Measurements from ENCODE around the gene TMEM87B. TPM values are rescaled to one million over a fixed set of nuclear protein-coding genes. Genes with fewer than 3 reads are reported as not detected.

Gene TMEM87B
- total RNA-seq, 1 donor from 2014 or later, result 23.6 TPM

GRCh38 chr2:112010751-112011150, 44.3 kb upstream of the TMEM87B start:
- DNase-seq (peak; percentile 62), ATAC-seq (peak; percentile 50 to 65)
- peaks cover 4% of the 10 kb centered on the region for H3K4me1 ChIP-seq
- TF ChIP-seq CTCF (IDR thresholded peaks at IDR 0.05), result no peak
- H3K27ac ChIP-seq, result no peak overlapping the region
- H3K9me3 ChIP-seq, result no peaks in the 10 kb centered on the region
- H3K4me3 ChIP-seq, result no peak overlapping the region
- H3K36me3 ChIP-seq, result peaks cover 35% of the 10 kb centered on the region
- H3K27me3 ChIP-seq (ENCODE audit: low read depth), result no peaks in the 10 kb centered on the region
- intact Hi-C loops (cut with DNase I), result no loop called here

GRCh38 chr2:112012556-112012955, 42.5 kb upstream of the TMEM87B start:
- H3K9me3 ChIP-seq, result no peaks in the 10 kb centered on the region
- H3K27ac ChIP-seq, result no peak overlapping the region
- H3K4me1 ChIP-seq, result no peaks in the 10 kb centered on the region
- ATAC-seq, result no peak
- no peaks in the 10 kb centered on the region for H3K27me3 ChIP-seq (ENCODE audit: low read depth)
- peaks cover 35% of the 10 kb centered on the region for H3K36me3 ChIP-seq
- DNase-seq, result no peak
- no peak for TF ChIP-seq CTCF (IDR thresholded peaks at IDR 0.05)
- intact Hi-C loops (cut with DNase I), result no loop called here
- no peak overlapping the region for H3K4me3 ChIP-seq

- TF ChIP-seq CTCF (IDR thresholded peaks at IDR 0.05), result no peak
- peaks cover 28% of the 10 kb centered on the region for H3K36me3 ChIP-seq
Measured at GRCh38 chr2:112018846-112019245, 36.2 kb upstream of the TMEM87B start.

GRCh38 chr2:112019569-112019982, 35.5 kb upstream of the TMEM87B start:
- intact Hi-C loops (cut with DNase I), result no loop called here
- ATAC-seq, result peak; percentile 71 to 74

More at GRCh38 chr2:112018846-112019245, 36.2 kb upstream of the TMEM87B start:
- intact Hi-C loops (cut with DNase I), result no loop called here
- no peak overlapping the region for H3K27ac ChIP-seq
- ATAC-seq (no peak), DNase-seq (no peak)
- no peak overlapping the region for H3K4me3 ChIP-seq
- H3K27me3 ChIP-seq (ENCODE audit: low read depth), result no peaks in the 10 kb centered on the region
- no peaks in the 10 kb centered on the region for H3K4me1 ChIP-seq
- H3K9me3 ChIP-seq, result no peaks in the 10 kb centered on the region

GRCh38 chr2:112020561-112020960, 34.5 kb upstream of the TMEM87B start:
- Histone ChIP-seq H3K36me3 (peaks cover 30% of the 10 kb centered on the region), H3K4me3 (no peak overlapping the region), H3K27me3 (ENCODE audit: low read depth) (no peaks in the 10 kb centered on the region), H3K9me3 (no peaks in the 10 kb centered on the region), H3K27ac (no peak overlapping the region), H3K4me1 (no peaks in the 10 kb centered on the region)
- intact Hi-C loops (cut with DNase I), result no loop called here
- no peak for TF ChIP-seq CTCF (IDR thresholded peaks at IDR 0.05)
- ATAC-seq (no peak), DNase-seq (no peak)

More at GRCh38 chr2:112019569-112019982, 35.5 kb upstream of the TMEM87B start:
- peaks cover 28% of the 10 kb centered on the region for H3K36me3 ChIP-seq
- no peak overlapping the region for H3K4me3 ChIP-seq
- no peaks in the 10 kb centered on the region for H3K9me3 ChIP-seq
- H3K4me1 ChIP-seq, result no peaks in the 10 kb centered on the region
- peak overlapping the region; percentile 3 for H3K27ac ChIP-seq
- no peaks in the 10 kb centered on the region for H3K27me3 ChIP-seq (ENCODE audit: low read depth)
- no peak for TF ChIP-seq CTCF (IDR thresholded peaks at IDR 0.05)
- no peak for DNase-seq

- no peak overlapping the region for H3K4me3 ChIP-seq
- ATAC-seq (no peak), DNase-seq (no peak)
- no peaks in the 10 kb centered on the region for H3K27me3 ChIP-seq (ENCODE audit: low read depth)
- intact Hi-C loops (cut with DNase I), result no loop called here
- H3K9me3 ChIP-seq, result no peaks in the 10 kb centered on the region
- TF ChIP-seq CTCF (IDR thresholded peaks at IDR 0.05), result no peak
- peaks cover 33% of the 10 kb centered on the region for H3K36me3 ChIP-seq
- H3K4me1 ChIP-seq, result no peaks in the 10 kb centered on the region
- no peak overlapping the region for H3K27ac ChIP-seq
Measured at GRCh38 chr2:112021290-112021689, 33.8 kb upstream of the TMEM87B start.

Measured in lower lobe of right lung (tissue), 2 donors.